NCI-H2227 (cell line): Measurements from ENCODE around the gene ARHGAP25.

Experiments used
- DNase-seq: peaks from one replicate; lab custom pipeline; 2025; ENCODE audit not compliant: unreplicated experiment; lab: John Stamatoyannopoulos, UW

Gene ARHGAP25

GRCh38 chr2:68765739-68766375 is 31.2 kb downstream of the ARHGAP25 start:
- no peak for DNase-seq

GRCh38 chr2:68766376-68766845 is 31.8 kb downstream of the ARHGAP25 start:
- no peak for DNase-seq

- no peak for DNase-seq
Measured at GRCh38 chr2:68767031-68767961, 32.7 kb downstream of the ARHGAP25 start.

GRCh38 chr2:68767996-68768395 is 33.4 kb downstream of the ARHGAP25 start:
- no peak for DNase-seq

GRCh38 chr2:68768461-68768860 is 33.9 kb downstream of the ARHGAP25 start:
- no peak for DNase-seq

GRCh38 chr2:68768951-68769350 is 34.3 kb downstream of the ARHGAP25 start:
- DNase-seq, result no peak

GRCh38 chr2:68769586-68770270 is 35.1 kb downstream of the ARHGAP25 start:
- DNase-seq, result no peak

- DNase-seq, result no peak
Measured at GRCh38 chr2:68770271-68771111, 35.9 kb downstream of the ARHGAP25 start.

GRCh38 chr2:68771211-68771751 is 36.7 kb downstream of the ARHGAP25 start:
- DNase-seq, result no peak

GRCh38 chr2:68772109-68772508 is 37.5 kb downstream of the ARHGAP25 start:
- no peak for DNase-seq

GRCh38 chr2:68774569-68775271 is 40.1 kb downstream of the ARHGAP25 start:
- DNase-seq, result no peak

GRCh38 chr2:68775272-68775842 is 40.7 kb downstream of the ARHGAP25 start:
- no peak for DNase-seq

GRCh38 chr2:68776124-68776523 is 41.5 kb downstream of the ARHGAP25 start:
- DNase-seq, result no peak

- DNase-seq, result no peak
Measured at GRCh38 chr2:68779595-68779994, 45.0 kb downstream of the ARHGAP25 start.

- DNase-seq, result no peak
Measured at GRCh38 chr2:68784188-68784587, 49.6 kb downstream of the ARHGAP25 start.

- DNase-seq, result no peak
Measured at GRCh38 chr2:68784915-68785314, 50.3 kb downstream of the ARHGAP25 start.

- DNase-seq, result no peak
Measured at GRCh38 chr2:68787356-68787755, 52.7 kb downstream of the ARHGAP25 start.

GRCh38 chr2:68789603-68790002 is 55.0 kb downstream of the ARHGAP25 start:
- DNase-seq, result no peak

GRCh38 chr2:68790600-68790999 is 56.0 kb downstream of the ARHGAP25 start:
- DNase-seq, result no peak
